Fibroblast of the aortic adventitia (primary cell): ENCODE data around the gene ROR1. TPM values are rescaled to one million over a fixed set of nuclear protein-coding genes. Genes with fewer than 3 reads are reported as not detected.

ENCODE experiments used
- DNase-seq: peaks from one replicate; pipeline ENCODE4 v3.0.0-alpha.2; 2010; ENCODE audit warnings: low read depth
- H3K4me3 ChIP-seq: 2 replicates; pipeline ENCODE4 v1.5.1; 2011; ENCODE audit warnings: low read depth, mild to moderate bottlenecking, control low read depth, low read length, moderate library complexity
- CTCF ChIP-seq: IDR thresholded peaks from 2 replicates; pipeline ENCODE4 v1.5.1; 2011; ENCODE audit warnings: mild to moderate bottlenecking, low read length, control low read depth, inconsistent platforms; ENCODE audit not compliant: insufficient read depth
- total RNA-seq: library from RNA; depleted of rRNA; stranded (reverse); fragments of >200 nt; gene quantifications from 2 replicates; pipeline ENCODE4 v1.2.3, GENCODE V29; 2012; ENCODE audit warnings: low replicate concordance

Gene ROR1
- total RNA-seq, 1 donor, result 18.8 TPM

DNA sequence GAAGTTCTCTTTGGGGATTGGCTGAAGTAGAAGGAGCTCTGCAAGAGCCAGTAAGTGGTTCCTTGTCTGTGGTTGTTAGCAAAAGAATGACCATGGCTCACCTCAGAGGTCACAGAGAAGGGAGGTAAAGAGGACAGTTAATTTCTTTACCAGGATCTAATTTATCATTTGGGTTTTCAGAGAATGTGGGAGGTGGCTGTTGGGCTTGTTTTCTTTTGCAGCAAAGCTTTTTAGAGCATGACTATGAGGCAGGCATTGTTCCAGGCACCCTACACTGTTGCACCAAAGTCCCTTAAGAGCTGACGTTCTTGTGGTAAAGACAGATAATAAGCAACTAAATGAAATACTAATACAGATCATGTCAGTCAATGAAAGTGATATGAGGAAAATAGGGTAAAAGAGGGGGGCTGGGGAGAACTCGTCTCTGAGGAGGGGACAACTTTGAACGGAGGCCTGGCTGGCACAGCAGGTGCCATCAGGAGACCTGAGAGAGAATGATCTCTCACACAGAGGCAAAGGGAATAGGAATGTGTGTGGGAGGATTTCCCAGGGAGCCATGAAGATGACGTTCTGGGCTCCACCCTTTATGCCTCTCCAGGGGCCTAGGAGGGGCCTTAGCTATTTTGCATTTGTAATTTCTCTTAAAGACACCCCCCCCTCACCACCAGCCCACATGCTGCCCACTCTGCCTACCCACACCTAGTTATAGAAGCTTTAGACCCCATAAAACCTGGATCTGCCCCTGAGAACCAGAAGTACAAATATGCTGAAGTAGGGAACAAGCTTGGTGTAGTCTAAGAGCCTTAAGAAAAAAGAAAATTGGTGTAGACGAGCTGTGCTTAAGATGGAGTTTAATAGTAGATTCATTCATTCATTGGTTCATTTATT is 177.5 kb downstream of the ROR1 start:
- no peak overlapping the region for H3K4me3 ChIP-seq
- DNase-seq, result peak; percentile 87
- TF ChIP-seq CTCF, result no peak

- no peak for TF ChIP-seq CTCF
Measured at GRCh38 chr1:63954187-63954586, 180.4 kb downstream of the ROR1 start.

DNA sequence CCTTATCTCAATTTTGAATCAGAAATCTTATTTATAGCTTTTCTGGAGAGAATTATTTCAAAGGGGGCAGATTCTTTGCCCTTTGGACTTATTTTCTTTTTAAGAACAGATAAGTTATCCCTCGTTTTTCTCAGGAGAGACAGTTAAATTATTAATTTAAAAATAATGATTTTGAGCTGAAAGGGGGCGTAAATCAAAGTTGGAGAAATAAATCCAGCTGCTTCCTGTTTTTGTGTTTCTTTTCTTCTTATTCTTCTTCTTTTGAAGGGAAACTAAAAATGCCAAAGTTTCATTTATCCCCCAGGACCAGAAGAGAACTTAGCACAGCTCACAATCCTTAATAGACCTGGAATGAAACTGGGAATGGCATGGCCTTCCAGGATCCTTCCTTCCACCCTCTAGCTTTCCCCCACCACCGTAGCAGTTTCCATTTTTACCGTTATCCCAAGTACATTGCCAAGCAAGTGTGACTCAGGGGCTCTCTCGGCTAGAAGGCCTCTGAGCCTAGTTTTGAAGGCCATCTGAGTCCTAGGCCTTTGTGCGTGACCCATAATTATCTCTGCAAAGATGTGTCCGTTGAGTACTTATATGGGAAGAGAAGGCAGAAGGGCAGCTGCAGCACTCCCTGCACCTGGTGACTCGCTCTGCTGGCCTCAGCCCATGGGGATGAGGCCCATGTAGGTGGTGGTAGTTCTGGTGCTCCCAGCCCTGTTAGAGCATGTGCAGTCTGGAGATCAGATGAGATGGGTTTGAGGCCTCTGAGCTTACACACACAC is 181.7 kb downstream of the ROR1 start:
- DNase-seq, result peak; percentile 24
- no peak for TF ChIP-seq CTCF
- H3K4me3 ChIP-seq, result no peak overlapping the region

More at GRCh38 chr1:63954187-63954586, 180.4 kb downstream of the ROR1 start:
- DNase-seq, result no peak
- H3K4me3 ChIP-seq, result no peak overlapping the region

GRCh38 chr1:63958556-63958955 is 184.7 kb downstream of the ROR1 start:
- H3K4me3 ChIP-seq, result no peak overlapping the region
- no peak for TF ChIP-seq CTCF
- no peak for DNase-seq

GRCh38 chr1:63960326-63960725 is 186.5 kb downstream of the ROR1 start:
- DNase-seq, result no peak
- no peak for TF ChIP-seq CTCF
- no peak overlapping the region for H3K4me3 ChIP-seq

DNA sequence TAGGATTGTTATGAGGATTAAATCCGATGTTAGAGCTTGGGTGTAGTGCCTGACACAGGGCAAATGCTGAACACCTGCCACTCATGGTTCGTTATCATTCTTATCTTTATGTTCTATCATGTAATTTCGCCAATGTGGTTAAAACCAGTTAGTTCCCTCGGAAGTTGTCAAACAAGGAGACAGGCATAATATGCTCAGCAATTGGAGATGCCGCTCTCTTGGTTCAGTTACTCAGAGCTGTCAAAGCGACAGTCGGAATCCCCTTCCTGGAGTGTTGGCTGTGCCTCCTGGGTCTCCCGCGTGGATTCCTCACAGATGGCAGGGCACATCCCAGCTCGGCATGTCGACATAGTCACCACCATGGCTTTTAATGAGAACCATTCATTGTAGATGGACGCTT is 192.2 kb downstream of the ROR1 start:
- H3K4me3 ChIP-seq, result no peak overlapping the region
- no peak for TF ChIP-seq CTCF
- DNase-seq, result no peak
